B cell (primary cell): Measurements from ENCODE around the gene PLCB3.

ENCODE experiments used
- CTCF ChIP-seq: fragments of 200-600 bp; IDR thresholded peaks from one replicate; pipeline ENCODE4 v1.8.0; 2022; ENCODE audit warnings: antibody characterized with exemption, mild to moderate bottlenecking
- EZH2 ChIP-seq: IDR thresholded peaks from 2 replicates; pipeline ENCODE4 v1.6.1; 2012; ENCODE audit warnings: borderline replicate concordance, low read depth, mild to moderate bottlenecking, moderate library complexity, low read length; ENCODE audit not compliant: insufficient read depth, poor library complexity, severe bottlenecking

GRCh38 chr11:64222651-64223000 is 28.7 kb upstream of the PLCB3 start:
- TF ChIP-seq EZH2: no peak
- no peak for TF ChIP-seq CTCF
